ENCODE measurements around the gene RNASET2. TPM values are rescaled to one million over a fixed set of nuclear protein-coding genes. Genes with fewer than 3 reads are reported as not detected.

RNASET2 gene
- total RNA-seq, 1 donor from 2014 or later = 28.9 TPM

- no peaks in the 10 kb centered on the region for H3K9me3 ChIP-seq (ENCODE audit: low read depth)
- no peaks in the 10 kb centered on the region for H3K79me2 ChIP-seq (ENCODE audit: low read depth)
- Mint-ChIP-seq H3K27ac (no peak overlapping the region), H3K27me3 (ENCODE audit: insufficient read depth, low read depth) (no peaks in the 10 kb centered on the region), H3K4me3 (no peak overlapping the region), H3K9me3 (no peaks in the 10 kb centered on the region), H3K36me3 (peaks cover 20% of the 10 kb centered on the region), H3K4me1 (peaks cover 16% of the 10 kb centered on the region)
- no peak overlapping the region for H3K9ac ChIP-seq
- H3K4me2 ChIP-seq = no peak overlapping the region
- no peak overlapping the region for H3K27ac ChIP-seq
- H3F3A ChIP-seq (ENCODE audit: low read depth) = no peaks in the 10 kb centered on the region
- H3K4me3 ChIP-seq = no peak overlapping the region
- peaks cover 7% of the 10 kb centered on the region for H3K4me1 ChIP-seq
- H4K20me1 ChIP-seq (ENCODE audit: low read depth) = no peaks in the 10 kb centered on the region
- no peaks in the 10 kb centered on the region for H3K36me3 ChIP-seq
- TF ChIP-seq EZH2phosphoT487 (IDR thresholded peaks at IDR 0.05) = no peak
- TF ChIP-seq CTCF (IDR thresholded peaks at IDR 0.05) = no peak
- no peak for TF ChIP-seq EZH2 (IDR thresholded peaks at IDR 0.05)
- no peaks in the 10 kb centered on the region for H3K27me3 ChIP-seq
- no peak overlapping the region for H2AFZ ChIP-seq (replicated peaks)
- no peak for DNase-seq (ENCODE audit: low spot score)
Observed at GRCh38 chr6:166940643-166941068, 15.7 kb downstream of the RNASET2 start.

GRCh38 chr6:166939894-166940293 lies 16.5 kb downstream of the RNASET2 start:
- Histone ChIP-seq H3K36me3 (no peaks in the 10 kb centered on the region), H4K20me1 (ENCODE audit: low read depth) (no peaks in the 10 kb centered on the region), H3K9me3 (ENCODE audit: low read depth) (no peaks in the 10 kb centered on the region), H3K27ac (no peak overlapping the region), H3K9ac (no peak overlapping the region), H3K4me2 (no peak overlapping the region), H3K79me2 (ENCODE audit: low read depth) (no peaks in the 10 kb centered on the region), H3K4me1 (peaks cover 7% of the 10 kb centered on the region), H3F3A (ENCODE audit: low read depth) (no peaks in the 10 kb centered on the region), H2AFZ (replicated peaks) (no peak overlapping the region), H3K27me3 (no peaks in the 10 kb centered on the region), H3K4me3 (no peak overlapping the region)
- H3K9me3 Mint-ChIP-seq = no peaks in the 10 kb centered on the region
- no peak overlapping the region for H3K27ac Mint-ChIP-seq
- H3K36me3 Mint-ChIP-seq = peaks cover 17% of the 10 kb centered on the region
- H3K27me3 Mint-ChIP-seq (ENCODE audit: insufficient read depth, low read depth) = no peaks in the 10 kb centered on the region
- DNase-seq (ENCODE audit: low spot score) = no peak
- H3K4me3 Mint-ChIP-seq = no peak overlapping the region
- H3K4me1 Mint-ChIP-seq = peaks cover 16% of the 10 kb centered on the region
- TF ChIP-seq CTCF (IDR thresholded peaks at IDR 0.05) = no peak
- TF ChIP-seq EZH2 (IDR thresholded peaks at IDR 0.05) = no peak
- TF ChIP-seq EZH2phosphoT487 (IDR thresholded peaks at IDR 0.05) = no peak

- Histone ChIP-seq H4K20me1 (ENCODE audit: low read depth) (no peaks in the 10 kb centered on the region), H2AFZ (replicated peaks) (no peak overlapping the region), H3K4me3 (no peak overlapping the region), H3K9me3 (ENCODE audit: low read depth) (no peaks in the 10 kb centered on the region), H3K4me2 (no peak overlapping the region), H3K27ac (no peak overlapping the region), H3F3A (ENCODE audit: low read depth) (no peaks in the 10 kb centered on the region), H3K4me1 (peaks cover 7% of the 10 kb centered on the region), H3K27me3 (no peaks in the 10 kb centered on the region), H3K36me3 (no peaks in the 10 kb centered on the region), H3K9ac (no peak overlapping the region), H3K79me2 (ENCODE audit: low read depth) (no peaks in the 10 kb centered on the region)
- Mint-ChIP-seq H3K27me3 (ENCODE audit: insufficient read depth, low read depth) (no peaks in the 10 kb centered on the region), H3K27ac (no peak overlapping the region), H3K36me3 (peaks cover 20% of the 10 kb centered on the region), H3K4me3 (no peak overlapping the region), H3K9me3 (no peaks in the 10 kb centered on the region), H3K4me1 (peaks cover 16% of the 10 kb centered on the region)
- TF ChIP-seq CTCF (IDR thresholded peaks at IDR 0.05) (no peak), EZH2phosphoT487 (IDR thresholded peaks at IDR 0.05) (no peak), EZH2 (IDR thresholded peaks at IDR 0.05) (no peak)
- DNase-seq (ENCODE audit: low spot score) = no peak
Observed at GRCh38 chr6:166939345-166939744, 17.0 kb downstream of the RNASET2 start.

All from neural progenitor cell (in vitro differentiated cells).